Fibroblast of lung (primary cell): ENCODE measurements around the gene SBNO2.

Experiments
- EZH2 ChIP-seq: IDR thresholded peaks from 2 replicates; pipeline ENCODE4 v1.5.1; 2012; ENCODE audit warnings: low read length, control low read depth, mild to moderate bottlenecking; ENCODE audit errors: missing control alignments
- TF ChIP-seq, protein P1 (sequence below), 2 donors: IDR thresholded peaks in 1 of 2; conservative IDR thresholded peaks in 1 of 2; 1 replicate in 1 of 2; 2 replicates in 1 of 2; pipeline ENCODE4 v1.5.1; 2011 to 2012; ENCODE audit warnings: low read length in 2 of 2, control low read depth in 1 of 2, inconsistent platforms in 1 of 2, low read depth in 1 of 2, mild to moderate bottlenecking in 1 of 2

DNA sequence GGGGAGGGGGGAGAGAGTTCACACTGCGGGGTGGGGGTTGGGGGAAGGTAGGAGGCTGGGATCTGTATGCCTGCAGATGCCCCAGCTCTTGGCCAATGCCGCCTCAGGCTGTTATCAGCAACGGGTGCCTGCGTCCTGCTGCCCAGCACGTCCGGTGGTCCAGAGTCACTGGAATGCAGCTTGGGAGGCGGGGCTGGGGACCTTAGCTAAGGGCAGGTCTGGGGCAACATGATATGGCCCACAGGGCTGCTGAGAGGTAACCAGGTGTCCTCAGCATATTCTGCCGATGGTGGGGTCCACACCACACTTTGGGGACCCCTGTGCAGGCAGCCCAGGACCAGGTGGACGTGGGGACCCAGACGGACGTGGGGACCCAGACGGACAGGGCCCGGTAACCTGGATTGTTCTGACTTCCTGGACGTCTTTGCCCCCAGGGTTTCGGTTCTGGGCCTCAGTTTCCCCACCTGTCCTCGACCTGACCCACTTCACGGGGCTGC is 107.8 kb downstream of the SBNO2 start:
- no peak for TF ChIP-seq EZH2
- TF ChIP-seq, protein P1, sequence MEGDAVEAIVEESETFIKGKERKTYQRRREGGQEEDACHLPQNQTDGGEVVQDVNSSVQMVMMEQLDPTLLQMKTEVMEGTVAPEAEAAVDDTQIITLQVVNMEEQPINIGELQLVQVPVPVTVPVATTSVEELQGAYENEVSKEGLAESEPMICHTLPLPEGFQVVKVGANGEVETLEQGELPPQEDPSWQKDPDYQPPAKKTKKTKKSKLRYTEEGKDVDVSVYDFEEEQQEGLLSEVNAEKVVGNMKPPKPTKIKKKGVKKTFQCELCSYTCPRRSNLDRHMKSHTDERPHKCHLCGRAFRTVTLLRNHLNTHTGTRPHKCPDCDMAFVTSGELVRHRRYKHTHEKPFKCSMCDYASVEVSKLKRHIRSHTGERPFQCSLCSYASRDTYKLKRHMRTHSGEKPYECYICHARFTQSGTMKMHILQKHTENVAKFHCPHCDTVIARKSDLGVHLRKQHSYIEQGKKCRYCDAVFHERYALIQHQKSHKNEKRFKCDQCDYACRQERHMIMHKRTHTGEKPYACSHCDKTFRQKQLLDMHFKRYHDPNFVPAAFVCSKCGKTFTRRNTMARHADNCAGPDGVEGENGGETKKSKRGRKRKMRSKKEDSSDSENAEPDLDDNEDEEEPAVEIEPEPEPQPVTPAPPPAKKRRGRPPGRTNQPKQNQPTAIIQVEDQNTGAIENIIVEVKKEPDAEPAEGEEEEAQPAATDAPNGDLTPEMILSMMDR (conservative IDR thresholded peaks at IDR 0.05 in 1 of 2, IDR thresholded peaks at IDR 0.05 in 1 of 2; ENCODE audit: low read depth in 1 of 2, low read length in 2 of 2): no peak
